Caco-2 (cell line): ENCODE data around the gene SMTN. TPM values are rescaled to one million over a fixed set of nuclear protein-coding genes. Genes with fewer than 3 reads are reported as not detected.
"Not testable (repeated sequence)": the region's sequence is repeated elsewhere in the genome, so short reads cannot be mapped to it uniquely, and the experiment has no call there.

Source experiments
- BruUV-seq: library from RNA; stranded (reverse); fragments of 400-500 nt; replicated peaks from 2 replicates; lab custom pipeline; 2021; lab: Mats Ljungman, UMichigan
- CTCF ChIA-PET: fragments of 300-600 bp; sonication (Branson Sonifier 250); formaldehyde crosslinking; loops from one replicate; lab custom pipeline; 2022; ENCODE audit warnings: antibody characterized with exemption; lab: Charles Lee
- POLR2A ChIA-PET: fragments of 300-600 bp; sonication (Branson Sonifier 250); formaldehyde crosslinking; loops from one replicate; lab custom pipeline; 2022; ENCODE audit warnings: antibody characterized with exemption; lab: Charles Lee
- DNase-seq, 2 experiments: peaks; one replicate each; pipeline versions ENCODE4 v3.0.0 to v3.0.0-alpha.2; 2020 to 2022
- H3K27me3 ChIP-seq: replicated peaks from 2 replicates; pipeline ENCODE4 v1.6.0; 2011; ENCODE audit warnings: low read length; ENCODE audit not compliant: control insufficient read depth, insufficient read depth
- H3K36me3 ChIP-seq: 2 replicates; pipeline ENCODE4 v1.5.1; 2011; ENCODE audit warnings: low read length; ENCODE audit not compliant: control insufficient read depth, insufficient read depth
- H3K4me1 ChIP-seq: fragments of 250-450 bp; sonication (Bioruptor Pico); 2 replicates; pipeline ENCODE4 v1.5.1; 2020; ENCODE audit warnings: mild to moderate bottlenecking
- H3K4me3 ChIP-seq: 2 replicates; pipeline ENCODE4 v1.5.1; 2011; ENCODE audit warnings: low read depth, mild to moderate bottlenecking, control low read depth, low read length
- H3K9me3 ChIP-seq: fragments of 250-450 bp; sonication (Bioruptor Pico); 2 replicates; pipeline ENCODE4 v1.5.1; 2020; ENCODE audit warnings: mild to moderate bottlenecking, moderate library complexity
- H3K27ac Mint-ChIP-seq: one replicate; pipeline ENCODE4 v1.8.0; 2022; ENCODE audit warnings: mixed read lengths; ENCODE audit not compliant: unreplicated experiment
- H3K27me3 Mint-ChIP-seq: one replicate; pipeline ENCODE4 v1.8.0; 2022; ENCODE audit warnings: mixed read lengths; ENCODE audit not compliant: insufficient read depth, unreplicated experiment
- H3K36me3 Mint-ChIP-seq: one replicate; pipeline ENCODE4 v1.8.0; 2022; ENCODE audit warnings: mild to moderate bottlenecking, mixed read lengths; ENCODE audit not compliant: insufficient read depth, unreplicated experiment
- H3K4me1 Mint-ChIP-seq: one replicate; pipeline ENCODE4 v1.8.0; 2022; ENCODE audit warnings: low read depth, mixed read lengths; ENCODE audit not compliant: unreplicated experiment
- H3K4me3 Mint-ChIP-seq: one replicate; pipeline ENCODE4 v1.8.0; 2022; ENCODE audit warnings: mild to moderate bottlenecking, moderate library complexity, mixed read lengths; ENCODE audit not compliant: unreplicated experiment
- H3K9me3 Mint-ChIP-seq: one replicate; pipeline ENCODE4 v1.8.0; 2022; ENCODE audit warnings: mixed read lengths; ENCODE audit not compliant: unreplicated experiment
- intact Hi-C: fragments of 100-400 bp; cut with micrococcal nuclease; formaldehyde crosslinking; loops from one replicate; pipeline ENCODE4 v1.10.0; 2022; ENCODE audit not compliant: unreplicated experiment
- total RNA-seq: library from RNA; stranded (reverse); gene quantifications from 2 replicates; pipeline ENCODE4 v1.2.3, GENCODE V29; 2022
- TF ChIP-seq, protein P1 (sequence below), 2 experiments: fragments of 200-600 bp in 1 of 2; IDR thresholded peaks; 1 replicate in 1 of 2; 2 replicates in 1 of 2; pipeline versions ENCODE4 v1.5.1 to v1.8.0; 2011 to 2022; ENCODE audit warnings: antibody characterized with exemption in 1 of 2, control low read depth in 1 of 2, inconsistent platforms in 1 of 2, low read depth in 1 of 2, low read length in 1 of 2, mild to moderate bottlenecking in 1 of 2, moderate library complexity in 1 of 2; ENCODE audit not compliant: insufficient read depth in 1 of 2, severe bottlenecking in 1 of 2, unreplicated experiment in 1 of 2

Gene SMTN
- total RNA-seq, 1 experiment from 2014 or later = 71.0 TPM

DNA sequence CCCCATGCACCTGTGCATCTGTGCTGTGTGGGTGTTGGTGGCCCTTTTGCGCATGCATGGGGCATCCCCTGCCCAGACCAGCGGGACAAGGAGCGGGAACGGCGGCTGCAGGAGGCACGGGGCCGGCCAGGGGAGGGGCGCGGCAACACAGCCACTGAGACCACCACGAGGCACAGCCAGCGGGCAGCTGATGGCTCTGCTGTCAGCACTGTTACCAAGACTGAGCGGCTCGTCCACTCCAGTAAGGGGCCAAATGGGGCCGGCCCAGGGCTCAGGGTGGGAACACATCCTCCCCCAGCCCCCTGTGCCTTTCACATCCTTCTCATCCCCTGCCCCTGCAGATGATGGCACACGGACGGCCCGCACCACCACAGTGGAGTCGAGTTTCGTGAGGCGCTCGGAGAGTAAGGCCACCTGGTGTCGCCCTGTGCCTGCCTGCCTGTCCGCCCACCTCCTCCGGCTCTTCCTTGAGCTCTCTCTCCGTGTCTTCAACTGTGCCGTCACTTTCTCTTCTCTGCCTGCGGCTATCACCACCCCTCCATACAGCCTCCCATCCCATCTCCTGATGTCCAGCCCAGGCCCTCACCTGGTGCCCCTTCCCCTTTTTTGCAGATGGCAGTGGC is 15.7 kb downstream of the SMTN start:
- TF ChIP-seq, protein P1, sequence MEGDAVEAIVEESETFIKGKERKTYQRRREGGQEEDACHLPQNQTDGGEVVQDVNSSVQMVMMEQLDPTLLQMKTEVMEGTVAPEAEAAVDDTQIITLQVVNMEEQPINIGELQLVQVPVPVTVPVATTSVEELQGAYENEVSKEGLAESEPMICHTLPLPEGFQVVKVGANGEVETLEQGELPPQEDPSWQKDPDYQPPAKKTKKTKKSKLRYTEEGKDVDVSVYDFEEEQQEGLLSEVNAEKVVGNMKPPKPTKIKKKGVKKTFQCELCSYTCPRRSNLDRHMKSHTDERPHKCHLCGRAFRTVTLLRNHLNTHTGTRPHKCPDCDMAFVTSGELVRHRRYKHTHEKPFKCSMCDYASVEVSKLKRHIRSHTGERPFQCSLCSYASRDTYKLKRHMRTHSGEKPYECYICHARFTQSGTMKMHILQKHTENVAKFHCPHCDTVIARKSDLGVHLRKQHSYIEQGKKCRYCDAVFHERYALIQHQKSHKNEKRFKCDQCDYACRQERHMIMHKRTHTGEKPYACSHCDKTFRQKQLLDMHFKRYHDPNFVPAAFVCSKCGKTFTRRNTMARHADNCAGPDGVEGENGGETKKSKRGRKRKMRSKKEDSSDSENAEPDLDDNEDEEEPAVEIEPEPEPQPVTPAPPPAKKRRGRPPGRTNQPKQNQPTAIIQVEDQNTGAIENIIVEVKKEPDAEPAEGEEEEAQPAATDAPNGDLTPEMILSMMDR (IDR thresholded peaks at IDR 0.05; ENCODE audit: insufficient read depth in 1 of 2, low read depth in 1 of 2, low read length in 1 of 2, severe bottlenecking in 1 of 2, unreplicated experiment in 1 of 2) = no peak
- no peaks in the 10 kb centered on the region for H3K4me1 Mint-ChIP-seq
- H3K27ac Mint-ChIP-seq = no peak overlapping the region
- H3K4me3 Mint-ChIP-seq = no peak overlapping the region
- no peaks in the 10 kb centered on the region for H3K9me3 ChIP-seq
- no peaks in the 10 kb centered on the region for H3K27me3 ChIP-seq
- no peaks in the 10 kb centered on the region; the same call in none of the 2 replicates for H3K36me3 ChIP-seq
- ChIA-PET POLR2A (interaction anchor here (1.3 kb wide), 1 partner anchor 16 kb away, joined by 3 read pairs; the partner anchor contains the start of gene SMTN), CTCF (no interaction called here)
- H3K27me3 Mint-ChIP-seq = no peaks in the 10 kb centered on the region
- no TSS peak for BruUV-seq
- intact Hi-C loops = no loop called here
- no peaks in the 10 kb centered on the region for H3K9me3 Mint-ChIP-seq
- peaks cover 13% of the 10 kb centered on the region for H3K36me3 Mint-ChIP-seq
- no peak overlapping the region for H3K4me3 ChIP-seq
- DNase-seq = no peak
- H3K4me1 ChIP-seq = no peaks in the 10 kb centered on the region

DNA sequence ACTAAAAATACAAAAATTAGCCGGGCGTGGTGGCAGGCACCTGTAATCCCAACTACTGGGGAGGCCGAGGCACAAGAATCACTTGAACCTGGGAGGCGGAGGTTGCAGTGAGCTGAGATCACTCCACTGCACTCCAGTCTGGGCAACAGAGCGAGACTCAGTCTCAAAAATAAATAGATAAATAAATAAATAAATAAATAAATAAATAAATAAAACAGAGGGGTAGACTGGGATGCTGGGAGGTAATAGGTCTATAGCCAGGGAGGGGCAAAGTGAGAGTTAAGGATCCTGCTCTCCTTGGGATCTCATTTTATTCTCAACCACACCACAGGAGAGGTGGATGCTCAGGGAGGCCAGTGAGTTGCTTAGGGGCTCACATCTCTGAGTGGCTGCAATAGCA is 16.4 kb downstream of the SMTN start:
- H3K4me3 Mint-ChIP-seq, H3K27me3 ChIP-seq, POLR2A ChIA-PET, H3K4me1 Mint-ChIP-seq, H3K4me1 ChIP-seq, H3K9me3 ChIP-seq, H3K27ac Mint-ChIP-seq, H3K36me3 ChIP-seq, H3K9me3 Mint-ChIP-seq, CTCF ChIA-PET, intact Hi-C loops, H3K4me3 ChIP-seq, DNase-seq, BruUV-seq, H3K27me3 Mint-ChIP-seq: not testable (repeated sequence)
- H3K36me3 Mint-ChIP-seq = peaks cover 13% of the 10 kb centered on the region

DNA sequence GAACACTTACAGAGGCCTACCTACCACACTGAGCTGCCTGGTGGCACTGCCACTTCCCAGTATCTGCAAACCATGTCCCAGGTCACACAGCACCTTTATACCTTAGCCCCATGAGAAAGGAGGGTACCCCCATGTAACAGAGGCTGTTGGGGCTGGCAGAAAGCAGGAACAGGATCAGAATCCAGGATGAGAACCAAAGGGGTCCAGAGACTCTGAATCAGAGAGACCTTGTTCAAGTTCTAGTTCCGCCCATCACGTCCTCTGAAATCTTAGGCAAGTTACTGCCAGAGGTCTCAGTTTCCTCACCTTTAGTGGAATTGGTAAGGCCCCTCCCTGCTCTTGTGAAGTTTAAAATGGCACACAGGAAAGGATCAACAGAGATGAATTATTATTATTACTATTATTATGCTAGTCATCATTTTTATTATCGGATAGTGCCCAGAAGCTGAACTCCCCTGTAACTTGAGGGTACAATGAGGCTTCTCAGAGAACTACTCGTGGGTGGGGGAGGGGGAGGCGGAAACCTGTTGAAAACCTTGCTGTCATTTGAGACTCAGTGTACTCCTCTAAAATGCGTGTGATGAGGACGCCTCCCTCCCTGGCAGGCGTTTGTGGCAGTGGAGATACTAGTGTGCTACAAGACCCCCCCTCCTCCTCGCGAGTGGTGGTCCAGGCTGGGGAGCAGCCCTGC is 17.0 kb downstream of the SMTN start:
- no peaks in the 10 kb centered on the region for H3K27me3 Mint-ChIP-seq
- intact Hi-C loops = no loop called here
- CTCF ChIA-PET = no interaction called here
- no peak overlapping the region for H3K4me3 ChIP-seq
- no peaks in the 10 kb centered on the region for H3K9me3 Mint-ChIP-seq
- H3K36me3 Mint-ChIP-seq = peaks cover 13% of the 10 kb centered on the region
- TF ChIP-seq, protein P1 (IDR thresholded peaks at IDR 0.05; ENCODE audit: insufficient read depth in 1 of 2, low read depth in 1 of 2, low read length in 1 of 2, severe bottlenecking in 1 of 2, unreplicated experiment in 1 of 2) = no peak
- no peak overlapping the region for H3K4me3 Mint-ChIP-seq
- H3K4me1 ChIP-seq = no peaks in the 10 kb centered on the region
- no peak overlapping the region for H3K27ac Mint-ChIP-seq
- no peak for DNase-seq
- no peaks in the 10 kb centered on the region for H3K9me3 ChIP-seq
- BruUV-seq = no TSS peak
- H3K27me3 ChIP-seq = no peaks in the 10 kb centered on the region
- POLR2A ChIA-PET = no interaction called here
- no peaks in the 10 kb centered on the region; the same call in none of the 2 replicates for H3K36me3 ChIP-seq
- no peaks in the 10 kb centered on the region for H3K4me1 Mint-ChIP-seq
